Activated B cell treated with CpG ODN at 0.5 μM for 24 hours (primary cell): ENCODE measurements around the gene PTPRH. TPM values are rescaled to one million over a fixed set of nuclear protein-coding genes. Genes with fewer than 3 reads are reported as not detected.
"Not testable (repeated sequence)": the region's sequence is repeated elsewhere in the genome, so short reads cannot be mapped to it uniquely, and the experiment has no call there.

Source experiments
- ATAC-seq: fragments of 200-7000 bp; cut with Tn5 transposase; one replicate; pipeline ENCODE4 v1.10.0; 2021; ENCODE audit warnings: low read depth, mild to moderate bottlenecking, moderate library complexity
- CTCF ChIA-PET: fragments of 350-600 bp; sonication (Branson Sonifier 250); formaldehyde crosslinking; loops from one replicate; lab custom pipeline; 2021; ENCODE audit warnings: antibody characterized with exemption; lab: Charles Lee
- POLR2A ChIA-PET: fragments of 350-600 bp; sonication (Branson Sonifier 250); formaldehyde crosslinking; loops from one replicate; lab custom pipeline; 2021; ENCODE audit warnings: antibody characterized with exemption; lab: Charles Lee
- DNase-seq: peaks from one replicate; pipeline ENCODE4 v3.0.0; 2022
- H3K27ac Mint-ChIP-seq: one replicate; pipeline ENCODE4 v1.8.0; 2020; ENCODE audit warnings: mixed read lengths
- H3K27me3 Mint-ChIP-seq: one replicate; pipeline ENCODE4 v1.8.0; 2021; ENCODE audit warnings: mixed read lengths
- H3K36me3 Mint-ChIP-seq: one replicate; pipeline ENCODE4 v1.8.0; 2021; ENCODE audit warnings: low read depth, mixed read lengths
- H3K4me1 Mint-ChIP-seq: one replicate; pipeline ENCODE4 v1.8.0; 2021; ENCODE audit warnings: mixed read lengths
- H3K4me3 Mint-ChIP-seq: one replicate; pipeline ENCODE4 v1.8.0; 2020; ENCODE audit warnings: mild to moderate bottlenecking, mixed read lengths
- H3K9me3 Mint-ChIP-seq: one replicate; pipeline ENCODE4 v1.8.0; 2020; ENCODE audit warnings: mixed read lengths
- CTCF ChIP-seq: fragments of 200-600 bp; IDR thresholded peaks from one replicate; pipeline ENCODE4 v1.8.0; 2022; ENCODE audit warnings: antibody characterized with exemption, mild to moderate bottlenecking
- intact Hi-C: fragments of 100-400 bp; cut with micrococcal nuclease; formaldehyde crosslinking; loops from one replicate; pipeline ENCODE4 v1.15.1; 2024
- total RNA-seq: library from RNA; stranded (reverse); gene quantifications from 2 replicates; pipeline ENCODE4 v1.2.3, GENCODE V29; 2022

The PTPRH gene
- total RNA-seq, 1 donor from 2014 or later = not detected

GRCh38 chr19:55158848-55159749, 50.2 kb downstream of the PTPRH start:
- intact Hi-C loops = no loop called here
- Mint-ChIP-seq H3K9me3 (no peaks in the 10 kb centered on the region), H3K36me3 (no peaks in the 10 kb centered on the region), H3K27ac (no peak overlapping the region), H3K4me3 (no peak overlapping the region), H3K4me1 (peaks cover 10% of the 10 kb centered on the region), H3K27me3 (peaks cover 50% of the 10 kb centered on the region)
- CTCF ChIA-PET = interaction anchor here (1.6 kb wide), 1 partner anchor 47 kb away, joined by 3 read pairs; no protein-coding TSS in a partner anchor
- no peak for DNase-seq
- POLR2A ChIA-PET = no interaction called here
- ATAC-seq = no peak
- no peak for TF ChIP-seq CTCF

- DNase-seq = no peak
- ATAC-seq = no peak
- intact Hi-C loops = no loop called here
- no peak overlapping the region for H3K4me3 Mint-ChIP-seq
- H3K27me3 Mint-ChIP-seq = peaks cover 46% of the 10 kb centered on the region
- H3K4me1 Mint-ChIP-seq = peaks cover 13% of the 10 kb centered on the region
- no peaks in the 10 kb centered on the region for H3K9me3 Mint-ChIP-seq
- ChIA-PET CTCF (no interaction called here), POLR2A (no interaction called here)
- peak overlapping the region; percentile 53 for H3K27ac Mint-ChIP-seq
- TF ChIP-seq CTCF = no peak
- H3K36me3 Mint-ChIP-seq = no peaks in the 10 kb centered on the region
These were observed 50.9 kb downstream of the PTPRH start for GRCh38 chr19:55158423-55158822.

GRCh38 chr19:55157064-55157908, 52.0 kb downstream of the PTPRH start, which contains the start of gene TNNI3:
Gene TNNI3, minus strand, starts transcription at chr19:55157732. Its CDS starts 143 bp downstream, at chr19:55157589.
- ATAC-seq (no peak), DNase-seq (no peak)
- peaks cover 13% of the 10 kb centered on the region for H3K4me1 Mint-ChIP-seq
- intact Hi-C loops = no loop called here
- peaks cover 42% of the 10 kb centered on the region for H3K27me3 Mint-ChIP-seq
- H3K36me3 Mint-ChIP-seq = no peaks in the 10 kb centered on the region
- H3K4me3 Mint-ChIP-seq = peak within 1 kb of the TSS; percentile 20
- ChIA-PET POLR2A (interaction anchor here (0.7 kb wide), 1 partner anchor 96 kb away, joined by 3 read pairs; no protein-coding TSS in a partner anchor), CTCF (no interaction called here)
- H3K27ac Mint-ChIP-seq = peak within 1 kb of the TSS; percentile 53
- no peak for TF ChIP-seq CTCF
- no peaks in the 10 kb centered on the region for H3K9me3 Mint-ChIP-seq

- Mint-ChIP-seq H3K36me3 (no peaks in the 10 kb centered on the region), H3K4me3 (peak overlapping the region; percentile 20), H3K27me3 (peaks cover 41% of the 10 kb centered on the region), H3K9me3 (peaks cover 3% of the 10 kb centered on the region), H3K27ac (no peak overlapping the region), H3K4me1 (peaks cover 15% of the 10 kb centered on the region)
- no peak for TF ChIP-seq CTCF
- POLR2A ChIA-PET = no interaction called here
- DNase-seq (no peak), ATAC-seq (no peak)
- intact Hi-C loops = no loop called here
- CTCF ChIA-PET = no interaction called here
These were observed 52.9 kb downstream of the PTPRH start for GRCh38 chr19:55156202-55157063.

GRCh38 chr19:55155784-55156183, 53.5 kb downstream of the PTPRH start:
- H3K4me1 Mint-ChIP-seq = peaks cover 15% of the 10 kb centered on the region
- intact Hi-C loops, H3K9me3 Mint-ChIP-seq, ATAC-seq, POLR2A ChIA-PET, H3K4me3 Mint-ChIP-seq, H3K36me3 Mint-ChIP-seq, H3K27ac Mint-ChIP-seq, DNase-seq, CTCF ChIA-PET: not testable (repeated sequence)
- H3K27me3 Mint-ChIP-seq = peaks cover 41% of the 10 kb centered on the region
